Measurements from ENCODE around the gene TSPAN4. TPM values are rescaled to one million over a fixed set of nuclear protein-coding genes. Genes with fewer than 3 reads are reported as not detected.

TSPAN4 gene
- total and polyA plus RNA-seq, 10 of the 15 experiments (the other 5 are each of a cell fraction or from before 2014, with no cell fraction given), result 0.37 to 14.0 (median 8.5) TPM; not detected in 1

GRCh38 chr11:865462-866430, 23.1 kb downstream of the TSPAN4 start:
- no peak for FAIRE-seq
- H3K27ac ChIP-seq (ENCODE audit: control insufficient read depth, insufficient read depth), result no peak overlapping the region
- H3K4me2 ChIP-seq (ENCODE audit: control insufficient read depth, insufficient read depth), result no peak overlapping the region
- in situ Hi-C loops (cut with MboI), result no loop called here
- no peaks in the 10 kb centered on the region for H3K9me3 ChIP-seq (replicated peaks; ENCODE audit: control insufficient read depth, insufficient read depth, low read length)
- H3K4me3 ChIP-seq, result no peak overlapping the region
- no peak for DNase-seq (ENCODE audit: low read depth, low spot score)
- BruUV-seq (replicated peaks), result no TSS peak
- no peaks in the 10 kb centered on the region for H3K27me3 ChIP-seq (replicated peaks in 1 of 2; ENCODE audit: control insufficient read depth in 2 of 2, insufficient read depth in 2 of 2, low read length in 1 of 2)
- no peak for ATAC-seq
- ChIA-PET CTCF (no interaction called here), SMC1A (ENCODE audit: uncharacterized antibody, unreplicated experiment) (no interaction called here), RAD21 (ENCODE audit: unreplicated experiment) (no interaction called here), POLR2A (no interaction called here)
- no peaks in the 10 kb centered on the region for H4K20me1 ChIP-seq (ENCODE audit: control insufficient read depth, insufficient read depth)
- H3K4me1 ChIP-seq (ENCODE audit: control insufficient read depth, insufficient read depth, low read length), result no peaks in the 10 kb centered on the region
- no peak overlapping the region for H3K9ac ChIP-seq (ENCODE audit: control insufficient read depth, insufficient read depth, low read length)
- peak; percentile 65 for TF ChIP-seq POLR2A (IDR thresholded peaks at IDR 0.05; ENCODE audit: low read depth, low read length)
- no peak for TF ChIP-seq HCFC1 (IDR thresholded peaks at IDR 0.05; ENCODE audit: low read length)
- intact Hi-C loops (cut with micrococcal nuclease; ENCODE audit: unreplicated experiment), result no loop called here
- no peaks in the 10 kb centered on the region; a peak in 1 of 4 replicates for H3K36me3 ChIP-seq (ENCODE audit: control insufficient read depth in 2 of 2, insufficient read depth in 2 of 2, low read length in 1 of 2)
- no peak overlapping the region for H2AFZ ChIP-seq (ENCODE audit: control insufficient read depth, low read depth, low read length)
- whole genome bisulfite sequencing (ENCODE audit: insufficient coverage, insufficient replicate concordance, low lambda C conversion rate, missing lambda C conversion rate), result 39% methylated on average over 41 of the region's 41 CpGs
- H3K79me2 ChIP-seq (ENCODE audit: control insufficient read depth, insufficient read depth, low read length), result no peaks in the 10 kb centered on the region

DNA sequence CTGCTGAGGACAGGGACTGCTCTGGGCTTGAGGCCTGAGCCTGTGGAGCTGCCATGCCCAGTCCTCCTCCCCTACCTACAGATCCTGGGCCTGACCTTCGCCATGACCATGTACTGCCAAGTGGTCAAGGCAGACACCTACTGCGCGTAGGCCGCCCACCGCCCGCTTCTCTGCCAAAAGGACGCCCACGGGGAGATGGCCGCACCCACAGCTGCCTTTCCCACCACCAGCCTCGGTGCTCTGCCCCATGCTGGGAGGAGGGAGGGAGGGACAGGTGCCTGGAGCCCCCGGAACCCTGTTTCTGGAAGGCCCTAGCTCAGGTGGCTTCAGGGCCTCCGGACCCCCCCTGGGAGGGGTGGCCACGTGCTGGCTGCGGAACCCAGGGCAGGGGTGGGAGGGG, 23.8 kb downstream of the TSPAN4 start:
- no TSS peak for BruUV-seq (replicated peaks)
- H3K4me2 ChIP-seq (ENCODE audit: control insufficient read depth, insufficient read depth), result no peak overlapping the region
- TF ChIP-seq MYC (IDR thresholded peaks at IDR 0.05; ENCODE audit: insufficient read depth, insufficient read length, insufficient replicate concordance, low read length, severe bottlenecking) (no peak), IKZF1 (conservative IDR thresholded peaks at IDR 0.05) (no peak), RELB (IDR thresholded peaks at IDR 0.05; ENCODE audit: low read depth) (no peak), FOS (IDR thresholded peaks at IDR 0.05; ENCODE audit: borderline replicate concordance, extremely low read depth, insufficient read length) (no peak), ZNF207 (IDR thresholded peaks at IDR 0.05; ENCODE audit: borderline replicate concordance) (no peak)
- ChIA-PET CTCF (no interaction called here), POLR2A (no interaction called here), SMC1A (ENCODE audit: uncharacterized antibody, unreplicated experiment) (no interaction called here), RAD21 (ENCODE audit: unreplicated experiment) (no interaction called here)
- no peak for ATAC-seq
- H3K4me3 ChIP-seq, result no peak overlapping the region
- H3K36me3 ChIP-seq (ENCODE audit: control insufficient read depth in 2 of 2, insufficient read depth in 2 of 2, low read length in 1 of 2), result no peaks in the 10 kb centered on the region; a peak in 1 of 4 replicates
- no peak overlapping the region for H3K9ac ChIP-seq (ENCODE audit: control insufficient read depth, insufficient read depth, low read length)
- no peaks in the 10 kb centered on the region for H3K9me3 ChIP-seq (replicated peaks; ENCODE audit: control insufficient read depth, insufficient read depth, low read length)
- intact Hi-C loops (cut with micrococcal nuclease; ENCODE audit: unreplicated experiment), result no loop called here
- no peaks in the 10 kb centered on the region for H4K20me1 ChIP-seq (ENCODE audit: control insufficient read depth, insufficient read depth)
- H3K27ac ChIP-seq (ENCODE audit: control insufficient read depth, insufficient read depth), result no peak overlapping the region
- DNase-seq (ENCODE audit: low read depth, low spot score), result no peak
- in situ Hi-C loops (cut with MboI), result no loop called here
- no peak overlapping the region for H2AFZ ChIP-seq (ENCODE audit: control insufficient read depth, low read depth, low read length)
- 88% methylated on average over 11 of the region's 14 CpGs for WGBS (ENCODE audit: insufficient coverage, insufficient replicate concordance, low lambda C conversion rate, missing lambda C conversion rate)
- no peak for FAIRE-seq
- H3K27me3 ChIP-seq (replicated peaks in 1 of 2; ENCODE audit: control insufficient read depth in 2 of 2, insufficient read depth in 2 of 2, low read length in 1 of 2), result no peaks in the 10 kb centered on the region
- H3K4me1 ChIP-seq (ENCODE audit: control insufficient read depth, insufficient read depth, low read length), result no peaks in the 10 kb centered on the region
- no peaks in the 10 kb centered on the region for H3K79me2 ChIP-seq (ENCODE audit: control insufficient read depth, insufficient read depth, low read length)
